NCI-H748 treated with DMSO at 0.1 percent for 48 hours (cell line): ENCODE measurements around the gene CCND3.
"Not testable (repeated sequence)": the region's sequence is repeated elsewhere in the genome, so short reads cannot be mapped to it uniquely, and the experiment has no call there.

ENCODE experiments used
- DNase-seq: peaks from one replicate; lab custom pipeline; 2025; lab: John Stamatoyannopoulos, UW

CCND3 gene

DNA sequence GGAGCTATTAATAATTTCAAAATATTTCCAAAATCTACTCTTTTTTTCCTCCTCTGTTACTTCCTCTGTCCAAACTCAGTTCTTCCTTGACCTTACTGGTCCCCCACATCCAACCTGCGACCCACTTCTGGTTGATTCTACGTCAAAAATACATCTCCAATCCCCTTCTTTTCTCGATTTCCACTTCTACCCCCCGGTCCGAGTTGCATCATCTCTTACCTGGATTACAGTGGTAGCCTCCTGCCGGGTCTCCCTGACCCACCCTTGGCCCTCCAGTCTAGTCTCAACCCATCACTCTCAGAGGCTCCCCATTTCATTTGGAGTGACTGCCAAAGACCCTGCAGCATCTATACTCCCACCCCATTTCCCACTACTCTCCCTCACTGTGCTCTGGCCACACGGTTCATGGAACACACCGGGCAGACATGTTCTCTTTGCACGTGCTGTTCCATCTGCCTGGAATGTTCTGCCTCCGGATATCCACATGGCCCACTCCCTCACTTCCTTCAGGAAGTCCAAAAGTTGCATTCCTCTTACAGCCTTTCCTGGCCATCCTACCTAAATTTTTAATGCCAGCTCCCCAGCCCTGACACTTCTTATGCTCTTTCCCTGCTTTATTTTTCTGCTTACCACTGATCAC lies 6.1 kb upstream of the CCND3 start:
- no peak for DNase-seq

- DNase-seq = no peak
Measured at GRCh38 chr6:41943456-41943855, 1.8 kb upstream of the CCND3 start.

GRCh38 chr6:41942882-41943281 lies 1.3 kb upstream of the CCND3 start:
- not testable (repeated sequence) for DNase-seq

- DNase-seq = no peak
Measured at GRCh38 chr6:41942067-41942851, 651 bp upstream of the CCND3 start.

- no peak for DNase-seq
Measured at GRCh38 chr6:41940759-41941279, 789 bp downstream of the CCND3 start.

- DNase-seq = peak; percentile 37
Measured at GRCh38 chr6:41939848-41940758, 1.5 kb downstream of the CCND3 start.

DNA sequence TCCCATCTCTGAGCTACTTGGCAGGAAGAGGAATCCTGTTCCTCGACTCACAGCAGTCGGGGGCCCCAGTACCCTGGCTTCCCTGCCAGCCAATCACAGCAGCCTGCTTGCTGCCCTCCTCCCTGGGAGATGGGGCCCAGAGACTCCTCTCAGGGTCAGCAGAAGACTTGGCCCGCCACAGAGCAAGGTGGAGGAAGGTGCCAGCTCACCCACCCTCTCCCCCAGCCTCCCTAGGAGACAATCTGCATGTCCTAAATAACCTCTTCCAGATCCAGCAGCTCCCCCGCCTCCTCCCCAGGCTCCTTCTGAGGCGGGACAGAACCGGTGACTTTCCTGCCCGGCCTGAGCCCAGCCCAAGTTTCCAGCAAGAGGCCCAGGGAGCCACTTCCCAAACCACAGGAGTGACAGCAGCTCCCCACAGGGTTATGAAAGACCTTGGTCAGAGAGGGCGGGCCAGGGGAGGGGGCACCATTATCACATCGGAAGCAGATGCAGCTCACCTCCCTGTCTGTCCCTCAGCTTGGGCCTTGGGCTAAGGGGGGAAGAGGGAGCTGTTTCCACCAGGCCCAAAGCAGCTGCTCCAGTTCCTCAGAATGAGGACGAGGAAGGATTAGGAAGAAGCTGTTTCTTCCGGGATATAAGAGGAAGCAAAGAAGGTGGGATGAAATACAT lies 2.3 kb downstream of the CCND3 start:
- DNase-seq = no peak

DNA sequence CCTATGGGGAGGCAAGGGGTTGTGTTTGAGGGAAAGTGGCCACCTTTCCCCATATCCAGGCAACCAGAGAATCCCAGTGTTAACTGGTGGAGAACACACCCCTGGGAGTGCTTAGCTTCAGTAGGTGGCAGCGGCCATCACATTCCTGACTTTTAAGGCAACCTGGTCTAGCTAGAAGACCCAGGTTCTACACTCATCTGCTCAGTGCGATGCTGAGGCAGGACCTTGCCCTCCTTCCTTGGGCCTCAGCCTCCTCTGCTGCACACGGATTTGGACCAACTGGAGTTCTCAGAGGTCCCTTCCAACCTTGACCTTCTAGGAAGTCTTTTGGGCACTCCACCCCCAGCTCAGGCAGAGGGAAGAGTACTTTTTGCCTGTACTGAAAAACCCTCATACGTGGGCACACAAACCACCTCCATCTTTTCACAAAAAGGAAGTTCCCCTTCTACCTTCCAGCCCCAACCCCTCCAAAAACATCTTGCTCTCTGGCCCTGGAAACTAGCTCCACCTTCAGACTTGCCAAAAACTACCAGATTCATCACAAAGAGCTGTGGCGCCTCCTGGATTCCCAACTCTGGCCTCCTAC lies 2.9 kb downstream of the CCND3 start:
- no peak for DNase-seq

GRCh38 chr6:41937861-41938574 lies 3.6 kb downstream of the CCND3 start:
- DNase-seq = no peak

DNA sequence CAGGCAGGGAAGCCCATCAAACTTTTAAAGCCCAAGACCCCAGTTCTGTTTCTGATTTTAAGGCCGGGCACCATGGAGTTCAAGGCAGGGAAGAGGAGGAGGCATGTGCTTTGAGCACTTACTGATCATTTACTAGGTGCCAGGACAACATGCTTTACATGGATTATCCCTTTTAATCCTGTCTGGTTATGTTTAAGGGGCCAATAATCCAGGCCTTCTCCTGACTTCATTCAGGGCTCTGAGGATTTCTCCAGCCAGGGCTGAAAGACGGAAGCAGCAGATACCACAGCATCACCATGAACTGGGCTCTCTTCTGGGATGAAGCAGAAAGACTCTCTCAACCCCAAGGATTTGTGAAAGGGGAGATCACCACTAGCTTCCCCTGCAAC lies 4.1 kb downstream of the CCND3 start:
- no peak for DNase-seq

- DNase-seq = peak; percentile 59
Measured at GRCh38 chr6:41936073-41936837, 5.4 kb downstream of the CCND3 start.

DNA sequence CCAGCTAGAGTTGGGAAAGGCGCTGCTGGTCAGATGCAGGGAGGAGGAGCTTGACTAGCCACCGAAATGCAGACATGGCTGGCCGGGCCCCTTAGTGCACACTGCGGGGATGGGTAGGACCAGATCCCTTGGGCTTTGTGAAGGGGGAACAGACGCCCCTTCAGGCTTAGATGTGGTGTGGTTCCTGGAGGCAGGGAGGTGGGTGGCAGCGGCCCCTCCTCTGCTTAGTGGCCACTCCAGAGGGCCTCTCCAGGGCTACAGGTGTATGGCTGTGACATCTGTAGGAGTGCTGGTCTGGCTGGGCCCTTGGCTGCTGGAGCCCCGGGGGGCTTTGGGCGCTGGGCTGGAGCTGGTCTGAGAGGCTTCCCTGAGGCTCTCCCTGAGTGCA lies 5.9 kb downstream of the CCND3 start:
- DNase-seq = no peak

GRCh38 chr6:41935193-41935574 lies 6.4 kb downstream of the CCND3 start:
- DNase-seq = no peak

- no peak for DNase-seq
Measured at GRCh38 chr6:41934278-41935192, 7.1 kb downstream of the CCND3 start.

DNA sequence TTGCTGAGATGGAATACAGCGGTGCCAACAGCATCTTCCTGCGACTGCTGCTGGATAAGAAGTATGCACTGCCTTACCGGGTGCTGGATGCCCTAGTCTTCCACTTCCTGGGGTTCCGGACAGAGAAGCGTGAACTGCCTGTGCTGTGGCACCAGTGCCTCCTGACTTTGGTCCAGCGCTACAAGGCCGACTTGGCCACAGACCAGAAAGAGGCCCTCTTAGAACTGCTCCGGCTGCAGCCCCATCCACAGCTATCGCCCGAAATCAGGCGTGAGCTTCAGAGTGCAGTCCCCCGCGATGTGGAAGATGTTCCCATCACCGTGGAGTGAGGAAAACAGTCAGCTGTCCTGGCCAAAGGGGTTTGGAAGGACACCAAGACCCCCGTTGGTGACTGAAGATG lies 9.2 kb downstream of the CCND3 start:
- no peak for DNase-seq

- no peak for DNase-seq
Measured at GRCh38 chr6:41931792-41932191, 9.8 kb downstream of the CCND3 start.

- no peak for DNase-seq
Measured at GRCh38 chr6:41929924-41930323, 11.7 kb downstream of the CCND3 start.

- no peak for DNase-seq
Measured at GRCh38 chr6:41927253-41927652, 14.4 kb downstream of the CCND3 start.

GRCh38 chr6:41922154-41922553 lies 19.5 kb downstream of the CCND3 start:
- DNase-seq = no peak
